Stimulated activated CD8-positive, alpha-beta memory T cell treated with anti-CD3 and anti-CD28 coated beads, Interleukin-12 subunit alpha, Interleukin-12 subunit beta, amount 100 ng/mL, for 4 hours (primary cell): Measurements from ENCODE around the gene BMAL2.

ENCODE experiments used
- DNase-seq: peaks from one replicate; pipeline ENCODE4 v3.0.0-alpha.2; 2020; ENCODE audit warnings: low read depth

Gene BMAL2, protein sequence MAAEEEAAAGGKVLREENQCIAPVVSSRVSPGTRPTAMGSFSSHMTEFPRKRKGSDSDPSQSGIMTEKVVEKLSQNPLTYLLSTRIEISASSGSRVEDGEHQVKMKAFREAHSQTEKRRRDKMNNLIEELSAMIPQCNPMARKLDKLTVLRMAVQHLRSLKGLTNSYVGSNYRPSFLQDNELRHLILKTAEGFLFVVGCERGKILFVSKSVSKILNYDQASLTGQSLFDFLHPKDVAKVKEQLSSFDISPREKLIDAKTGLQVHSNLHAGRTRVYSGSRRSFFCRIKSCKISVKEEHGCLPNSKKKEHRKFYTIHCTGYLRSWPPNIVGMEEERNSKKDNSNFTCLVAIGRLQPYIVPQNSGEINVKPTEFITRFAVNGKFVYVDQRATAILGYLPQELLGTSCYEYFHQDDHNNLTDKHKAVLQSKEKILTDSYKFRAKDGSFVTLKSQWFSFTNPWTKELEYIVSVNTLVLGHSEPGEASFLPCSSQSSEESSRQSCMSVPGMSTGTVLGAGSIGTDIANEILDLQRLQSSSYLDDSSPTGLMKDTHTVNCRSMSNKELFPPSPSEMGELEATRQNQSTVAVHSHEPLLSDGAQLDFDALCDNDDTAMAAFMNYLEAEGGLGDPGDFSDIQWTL

DNA sequence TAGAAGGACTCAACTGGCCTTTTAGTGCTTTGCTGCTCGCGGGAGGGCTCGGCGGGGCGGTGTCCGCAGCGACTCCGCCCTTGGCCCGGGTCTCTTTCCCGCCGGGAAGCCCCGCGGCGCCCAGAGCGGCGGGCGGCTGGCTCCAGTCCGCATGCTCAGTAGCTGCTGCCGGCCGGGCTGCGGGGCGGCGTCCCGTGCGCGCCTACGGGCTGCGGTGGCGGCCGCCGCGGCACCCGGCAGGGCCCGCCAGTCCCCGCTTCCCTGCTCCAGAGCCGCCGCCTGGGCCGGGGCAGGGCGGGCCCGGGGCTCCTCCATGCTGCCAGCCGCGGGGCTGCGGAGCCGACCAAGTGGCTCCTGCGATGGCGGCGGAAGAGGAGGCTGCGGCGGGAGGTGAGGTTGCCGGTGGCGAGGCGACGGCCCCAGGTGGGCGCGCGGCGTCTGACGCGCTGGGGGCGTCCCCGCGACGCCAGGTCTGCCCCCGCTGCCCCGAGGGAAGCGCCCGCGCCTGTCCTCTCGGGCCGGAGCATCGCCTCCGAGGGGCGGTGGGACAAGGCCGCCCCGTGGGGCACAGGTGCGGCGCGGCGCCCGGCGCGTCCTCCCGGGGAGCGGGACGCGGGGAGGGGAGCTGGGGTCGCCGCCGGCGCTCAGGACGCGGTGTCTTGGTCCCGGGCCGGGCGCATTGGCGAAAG lies at the start of gene BMAL2:
Gene BMAL2 (plus strand): TSS at position 123 of the 689 bp plus-strand sequence. CDS start 237 bp downstream, at position 360.
- DNase-seq, result peak; percentile 8

DNA sequence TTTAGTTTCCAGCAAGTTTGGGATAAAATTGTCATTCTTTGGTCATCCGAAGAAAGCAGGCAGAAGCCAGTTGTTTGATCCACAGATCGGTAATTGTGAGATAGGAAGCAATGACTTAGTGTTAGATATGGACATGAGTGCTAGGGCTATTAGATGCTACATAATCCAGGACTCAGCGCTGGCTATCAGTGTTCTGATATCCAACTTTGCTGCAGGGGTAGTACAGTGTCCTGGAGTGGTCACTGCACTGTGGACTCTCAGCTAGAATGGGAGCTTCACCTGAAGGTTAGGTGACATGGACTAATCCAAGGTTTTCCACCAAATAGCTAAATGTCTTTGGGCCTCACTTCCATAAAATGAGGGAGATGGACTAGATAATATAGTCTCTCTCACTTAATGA lies 48.6 kb upstream of the BMAL2 start:
- no peak for DNase-seq

DNA sequence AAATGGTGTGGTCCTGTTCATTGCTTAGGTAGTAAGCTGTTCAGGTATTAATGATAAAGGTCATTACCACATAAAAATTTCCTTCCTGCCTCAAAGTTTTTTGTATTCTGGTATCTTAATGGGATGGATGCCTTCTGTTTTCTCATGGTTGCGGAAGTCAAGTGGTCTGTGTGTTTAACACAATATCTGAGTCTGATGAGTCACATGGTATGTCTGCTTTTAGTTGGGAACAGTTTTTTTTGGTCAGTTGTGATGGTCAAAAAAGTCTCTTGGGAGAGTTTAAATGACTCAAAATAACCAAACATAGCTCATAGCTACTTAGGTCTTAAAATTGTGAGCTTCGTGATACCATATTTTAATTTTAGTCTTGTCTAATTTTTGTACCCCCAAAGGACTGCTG lies 47.9 kb upstream of the BMAL2 start:
- DNase-seq, result no peak

DNA sequence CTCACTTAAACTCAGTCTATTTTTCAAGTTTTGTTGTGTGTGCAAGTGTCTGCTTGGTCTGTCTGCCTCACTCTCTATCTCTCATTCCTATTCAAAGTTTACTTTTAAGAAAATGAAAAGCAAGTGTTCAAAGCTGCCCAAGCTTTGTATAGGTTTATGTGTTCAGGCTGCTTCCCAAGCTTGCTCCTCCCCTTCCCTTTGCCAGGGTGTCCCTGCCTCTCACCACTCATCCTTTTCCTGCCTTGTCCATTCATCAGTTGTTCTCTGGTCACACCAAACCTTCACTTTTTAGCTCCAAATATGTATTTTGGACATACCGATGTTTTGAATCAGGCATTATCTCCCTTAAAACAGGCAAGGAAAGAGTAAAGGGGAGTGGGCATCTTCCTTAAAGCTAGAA lies 47.2 kb upstream of the BMAL2 start:
- DNase-seq, result no peak

DNA sequence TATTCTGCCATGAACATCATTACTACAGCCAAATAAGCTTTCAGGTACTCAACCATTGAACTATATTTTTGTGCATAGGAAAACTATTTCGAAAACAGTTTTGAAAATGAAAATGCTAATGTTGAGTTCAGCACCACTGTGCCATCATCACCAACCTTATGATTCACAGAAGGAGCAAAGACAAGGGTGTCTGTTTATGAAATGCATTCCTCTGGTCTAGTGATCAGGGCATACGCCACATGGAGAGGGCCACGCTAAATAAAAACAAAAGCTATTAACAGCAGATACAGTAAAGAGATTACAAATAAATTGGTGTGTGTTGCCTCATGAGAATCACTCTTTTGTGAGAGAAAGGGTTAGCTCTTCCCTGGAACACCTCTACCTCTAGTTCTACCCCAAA lies 43.2 kb upstream of the BMAL2 start:
- DNase-seq, result no peak

- no peak for DNase-seq
These were observed 42.0 kb upstream of the BMAL2 start for GRCh38 chr12:27290501-27291168.

DNA sequence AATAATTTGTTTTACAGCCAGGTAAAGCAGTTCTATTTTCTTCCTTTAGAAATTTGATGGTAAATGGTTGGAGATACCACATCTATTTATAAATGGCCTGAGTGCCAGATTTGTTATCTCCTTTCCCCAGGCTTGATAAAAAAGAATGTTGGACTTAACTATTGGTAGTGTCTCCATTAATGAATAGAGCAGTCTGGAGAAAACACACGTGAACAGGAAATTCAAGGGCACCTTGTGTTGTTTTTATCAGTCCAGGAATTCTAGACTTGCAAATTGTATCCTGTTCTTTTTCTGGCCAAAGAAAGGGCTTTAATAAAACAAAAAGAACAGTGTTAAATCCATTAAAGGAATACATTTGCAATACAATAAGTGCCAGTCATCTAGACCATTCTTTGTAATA lies 40.8 kb upstream of the BMAL2 start:
- DNase-seq, result no peak

DNA sequence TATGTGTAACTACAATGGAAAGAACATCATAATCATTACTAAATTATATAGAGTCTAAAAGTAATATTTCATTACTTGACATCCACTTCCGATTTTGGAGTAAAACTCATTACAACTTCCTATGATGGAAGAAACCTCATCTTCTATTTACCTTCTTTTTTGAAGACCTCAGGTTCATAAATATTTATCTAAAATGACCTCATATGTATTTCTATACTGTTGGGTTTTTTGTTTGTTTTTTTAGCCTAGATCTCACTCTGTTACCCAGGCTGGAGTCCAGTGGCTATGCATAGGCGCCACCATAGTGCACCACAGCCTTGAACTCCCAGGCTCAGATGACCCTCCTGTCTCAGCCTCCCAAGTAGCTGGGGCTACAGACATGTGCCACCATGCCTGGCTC lies 39.9 kb upstream of the BMAL2 start:
- DNase-seq, result no peak

- DNase-seq, result no peak
These were observed 39.2 kb upstream of the BMAL2 start for GRCh38 chr12:27293463-27293862.

- no peak for DNase-seq
These were observed 36.0 kb upstream of the BMAL2 start for GRCh38 chr12:27296674-27297073.

GRCh38 chr12:27297566-27297965 lies 35.1 kb upstream of the BMAL2 start:
- DNase-seq, result no peak

DNA sequence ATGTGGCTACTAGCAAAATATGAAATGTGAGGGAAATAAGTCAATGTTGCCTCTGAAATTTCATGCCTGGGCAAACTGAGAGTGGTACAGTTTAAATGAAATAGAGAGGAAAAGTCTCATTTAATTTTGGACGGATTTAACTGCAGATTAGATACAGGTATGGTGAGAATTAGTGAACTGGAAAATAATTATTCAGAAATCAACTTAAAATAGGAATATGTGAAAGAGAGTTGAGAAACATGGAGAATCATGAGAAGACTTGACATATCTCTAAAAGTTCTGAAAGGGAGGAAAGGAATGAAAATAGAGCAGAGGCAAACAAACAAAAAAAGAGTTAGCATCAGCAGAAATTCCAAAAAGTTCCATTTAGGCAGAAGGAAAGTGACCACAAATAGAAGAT lies 33.5 kb upstream of the BMAL2 start:
- DNase-seq, result no peak

- DNase-seq, result no peak
These were observed 32.4 kb upstream of the BMAL2 start for GRCh38 chr12:27300226-27300625.

DNA sequence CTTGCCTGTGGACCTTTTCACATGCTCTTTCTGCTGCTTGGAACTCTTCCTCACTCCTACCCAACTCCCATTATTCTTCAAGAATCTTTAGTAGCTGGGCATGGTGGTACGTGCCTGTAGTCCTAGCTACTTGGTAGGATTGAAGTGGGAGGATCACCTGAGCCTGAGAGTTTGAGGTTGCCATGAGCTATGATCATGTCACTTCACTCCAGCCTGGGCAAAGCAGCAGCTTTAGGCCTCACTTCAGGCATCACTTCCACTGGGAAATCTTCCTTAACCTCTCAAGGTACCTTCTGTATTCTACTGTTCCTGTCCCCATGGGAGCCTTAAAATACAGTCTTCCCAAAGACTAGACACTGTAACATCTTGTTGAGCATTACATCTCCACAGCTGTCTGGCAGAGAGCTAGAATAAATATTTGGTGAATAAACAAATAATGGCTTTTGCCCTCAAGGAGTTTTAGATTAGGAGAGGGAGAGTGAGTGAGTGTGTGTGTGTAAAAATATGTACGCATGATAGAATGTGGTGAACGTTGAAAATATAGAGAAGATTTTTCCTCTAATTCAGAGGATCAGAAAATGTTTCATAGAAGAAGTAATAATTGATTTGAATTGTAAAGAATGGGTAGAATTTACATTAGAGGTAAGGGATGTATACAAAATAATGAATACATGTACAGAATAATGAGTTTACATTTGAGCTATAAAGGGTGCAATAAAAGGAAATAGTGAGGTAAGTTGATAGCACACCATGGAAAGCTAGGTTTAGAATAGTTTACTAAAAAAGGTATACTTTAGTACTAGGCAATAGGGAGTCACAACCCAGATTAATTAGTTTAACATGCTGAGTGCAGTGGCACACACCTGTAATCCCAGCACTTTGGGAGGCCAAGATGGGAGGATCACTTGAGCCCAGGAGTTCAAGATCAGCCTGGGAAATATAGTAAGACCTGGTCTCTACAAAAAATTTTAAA lies 29.2 kb upstream of the BMAL2 start:
- DNase-seq, result no peak

DNA sequence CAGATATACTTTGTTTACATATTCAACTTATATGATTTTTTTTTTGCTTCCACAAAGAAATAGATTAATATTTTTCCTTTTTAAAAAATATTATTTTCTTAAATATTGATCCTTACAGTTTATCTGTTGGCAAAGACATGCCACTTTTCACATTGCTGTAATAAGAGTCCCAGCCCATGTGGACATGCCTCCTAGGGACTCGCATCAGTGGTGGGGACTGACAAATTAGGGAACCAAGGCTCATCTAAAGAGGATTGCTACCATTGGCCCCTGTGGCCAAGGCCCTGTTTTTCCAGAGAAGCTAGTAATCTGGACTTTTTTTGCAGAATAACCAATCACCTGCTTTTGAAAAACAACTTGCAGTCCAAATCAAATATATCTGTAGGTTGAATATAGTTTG lies 27.8 kb upstream of the BMAL2 start:
- DNase-seq, result no peak

- no peak for DNase-seq
These were observed 26.8 kb upstream of the BMAL2 start for GRCh38 chr12:27305673-27306456.

- no peak for DNase-seq
These were observed 23.2 kb upstream of the BMAL2 start for GRCh38 chr12:27309293-27309994.

- no peak for DNase-seq
These were observed 22.7 kb upstream of the BMAL2 start for GRCh38 chr12:27309995-27310315.

- DNase-seq, result no peak
These were observed 15.7 kb upstream of the BMAL2 start for GRCh38 chr12:27316947-27317346.

- no peak for DNase-seq
These were observed 13.2 kb upstream of the BMAL2 start for GRCh38 chr12:27319409-27319808.
